Sigmoid colon (tissue), 7 donors: Measurements from ENCODE around the gene CHST8. TPM values are rescaled to one million over a fixed set of nuclear protein-coding genes. Genes with fewer than 3 reads are reported as not detected.
A peak's percentile ranks its signal among the peaks of the same experiment; 100 is the strongest.

ENCODE experiments used
- DNase-seq: peaks from one replicate; pipeline ENCODE4 v3.0.0-alpha.2; 2019
- H3K27ac ChIP-seq, 4 donors: fragments of 200-600 bp; sonication (generic); one replicate each; pipeline ENCODE4 v1.5.1; 2016 to 2019; ENCODE audit warnings: mild to moderate bottlenecking in 1 of 4
- H3K27me3 ChIP-seq, 3 donors: fragments of 200-600 bp; sonication (generic); one replicate each; pipeline ENCODE4 v1.5.1; 2019; ENCODE audit warnings: mild to moderate bottlenecking in 1 of 3
- H3K36me3 ChIP-seq, 4 donors: fragments of 200-600 bp; sonication (generic); one replicate each; pipeline ENCODE4 v1.5.1; 2016 to 2019
- H3K4me1 ChIP-seq, 4 donors: fragments of 200-600 bp; sonication (generic); one replicate each; pipeline ENCODE4 v1.5.1; 2017 to 2019
- H3K4me3 ChIP-seq, 4 donors: fragments of 200-600 bp; sonication (generic); one replicate each; pipeline ENCODE4 v1.5.1; 2017 to 2019; ENCODE audit warnings: mild to moderate bottlenecking in 2 of 4, moderate library complexity in 1 of 4
- H3K9me3 ChIP-seq, 4 donors: fragments of 200-600 bp in 3 of 4; sonication (generic) in 3 of 4; one replicate each; pipeline versions ENCODE4 v1.5.1 to v1.6.1; 2013 to 2019
- EP300 ChIP-seq, 4 donors: sonication (generic); formaldehyde crosslinking; IDR thresholded peaks; one replicate each; pipeline ENCODE4 v1.6.1; 2017; ENCODE audit warnings: antibody characterized with exemption in 4 of 4
- POLR2A ChIP-seq, 2 donors: fragments of 450-650 bp; IDR thresholded peaks; one replicate each; pipeline ENCODE4 v1.6.1; 2016; ENCODE audit warnings: antibody characterized with exemption in 2 of 2, mild to moderate bottlenecking in 2 of 2, moderate library complexity in 2 of 2
- POLR2AphosphoS5 ChIP-seq, 4 donors: sonication (generic); formaldehyde crosslinking; IDR thresholded peaks; one replicate each; pipeline ENCODE4 v1.6.1; 2017; ENCODE audit warnings: antibody characterized with exemption in 4 of 4
- WGBS, 2 donors: extraction: QIAGEN DNeasy Blood & Tissue Kit; methylation state at CpG; one replicate each; pipeline ENCODE4 v1.1.7; 2013; 5-methylcytosine and 5-hydroxymethylcytosine counted together
- intact Hi-C: fragments of 100-400 bp; cut with DNase I; formaldehyde crosslinking; loops from one replicate; pipeline ENCODE4 v1.15.1; 2023
- polyA plus RNA-seq, 3 donors: library from polyadenylated mRNA; stranded (reverse); fragments of 200-250 nt; gene quantifications; one replicate each; pipeline ENCODE4 v1.2.3, GENCODE V29; 2013
- total RNA-seq, 4 donors: library from RNA; depleted of rRNA; stranded (reverse); fragments of >200 nt; gene quantifications; one replicate each; pipeline ENCODE4 v1.1.0, GENCODE V29; 2016
- TF ChIP-seq, protein P1 (sequence below), 4 experiments: fragments of 450-650 bp in 3 of 4; fragments of 200-600 bp in 1 of 4; IDR thresholded peaks; one replicate each; pipeline ENCODE4 v1.5.1; 2016 to 2019; ENCODE audit warnings: antibody characterized with exemption in 4 of 4, mild to moderate bottlenecking in 3 of 4, moderate library complexity in 2 of 4
- donor health status: healthy with polysubstance abuse.
- donor health status: Bipolar disorder and iron deficiency.
- donor health status: healthy.

Gene CHST8
- total and polyA plus RNA-seq, 7 donors: 0.35 to 0.60 (median 0.36) TPM; not detected in 4

DNA sequence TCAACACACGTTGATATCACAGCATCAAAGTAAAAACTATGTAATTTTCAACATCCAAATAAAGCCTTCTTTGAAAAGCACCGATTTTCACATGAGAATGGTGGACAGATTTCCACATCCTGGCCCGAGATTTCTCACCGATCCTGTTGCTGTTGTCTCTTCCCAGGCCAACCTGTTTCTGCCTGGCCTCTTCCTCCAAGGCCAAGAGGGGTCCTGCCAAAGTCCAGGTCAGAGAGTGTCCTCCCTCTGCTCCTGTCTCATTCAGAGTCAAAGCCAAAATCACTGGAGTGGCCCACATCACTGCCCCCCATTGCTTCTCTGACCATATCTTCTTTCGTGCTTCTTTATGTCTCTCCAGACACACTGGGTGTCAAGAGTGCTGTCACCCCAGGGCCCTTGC is 49.5 kb downstream of the CHST8 start:
- intact Hi-C loops: no loop called here
- no peaks in the 10 kb centered on the region for H3K4me1 ChIP-seq
- no peak overlapping the region for H3K27ac ChIP-seq
- peaks cover 0 to 9% (median 0%) of the 10 kb centered on the region in 3 donors for H3K27me3 ChIP-seq
- no peaks in the 10 kb centered on the region for H3K9me3 ChIP-seq
- no peak for TF ChIP-seq POLR2AphosphoS5 (IDR thresholded peaks at IDR 0.05)
- TF ChIP-seq, protein P1, sequence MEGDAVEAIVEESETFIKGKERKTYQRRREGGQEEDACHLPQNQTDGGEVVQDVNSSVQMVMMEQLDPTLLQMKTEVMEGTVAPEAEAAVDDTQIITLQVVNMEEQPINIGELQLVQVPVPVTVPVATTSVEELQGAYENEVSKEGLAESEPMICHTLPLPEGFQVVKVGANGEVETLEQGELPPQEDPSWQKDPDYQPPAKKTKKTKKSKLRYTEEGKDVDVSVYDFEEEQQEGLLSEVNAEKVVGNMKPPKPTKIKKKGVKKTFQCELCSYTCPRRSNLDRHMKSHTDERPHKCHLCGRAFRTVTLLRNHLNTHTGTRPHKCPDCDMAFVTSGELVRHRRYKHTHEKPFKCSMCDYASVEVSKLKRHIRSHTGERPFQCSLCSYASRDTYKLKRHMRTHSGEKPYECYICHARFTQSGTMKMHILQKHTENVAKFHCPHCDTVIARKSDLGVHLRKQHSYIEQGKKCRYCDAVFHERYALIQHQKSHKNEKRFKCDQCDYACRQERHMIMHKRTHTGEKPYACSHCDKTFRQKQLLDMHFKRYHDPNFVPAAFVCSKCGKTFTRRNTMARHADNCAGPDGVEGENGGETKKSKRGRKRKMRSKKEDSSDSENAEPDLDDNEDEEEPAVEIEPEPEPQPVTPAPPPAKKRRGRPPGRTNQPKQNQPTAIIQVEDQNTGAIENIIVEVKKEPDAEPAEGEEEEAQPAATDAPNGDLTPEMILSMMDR (IDR thresholded peaks at IDR 0.05): no peak
- TF ChIP-seq EP300 (IDR thresholded peaks at IDR 0.05): no peak
- no peak for TF ChIP-seq POLR2A (IDR thresholded peaks at IDR 0.05)
- no peaks in the 10 kb centered on the region for H3K36me3 ChIP-seq
- 73 to 82% methylated on average over 5 of the region's 5 CpGs for WGBS, 2 donors
- DNase-seq: no peak
- no peak overlapping the region for H3K4me3 ChIP-seq

DNA sequence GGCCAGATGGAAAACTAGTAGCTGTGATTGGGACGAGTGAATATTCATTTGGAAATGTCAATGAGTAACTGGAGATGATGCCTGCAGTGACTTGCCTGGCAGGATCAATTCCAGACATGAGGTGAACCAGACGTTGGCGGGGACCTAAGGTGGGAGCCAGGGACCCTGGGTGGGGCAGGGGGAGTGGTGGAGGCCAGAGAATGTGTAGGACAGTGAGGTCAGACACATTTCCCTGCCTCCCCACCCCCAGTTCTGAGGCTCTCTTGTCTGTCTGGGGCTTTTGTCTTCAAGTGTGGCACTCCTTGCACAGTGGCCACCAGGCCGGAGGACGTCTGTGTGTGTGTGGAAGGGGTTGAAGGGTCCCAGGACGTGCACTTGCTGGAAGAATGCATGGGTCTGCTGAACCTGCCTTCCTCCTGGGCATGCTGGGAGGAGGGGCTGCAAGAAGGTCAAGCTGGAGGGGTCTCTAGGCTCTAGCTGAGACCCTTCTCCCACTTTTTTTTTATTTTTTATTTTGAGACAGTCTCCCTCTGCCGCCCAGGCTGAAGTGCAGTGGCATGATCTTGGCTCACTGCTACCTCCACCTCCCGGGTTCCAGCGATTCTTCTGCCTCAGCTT is 51.6 kb downstream of the CHST8 start:
- 67 to 79% methylated on average over 9 of the region's 9 CpGs for WGBS, 2 donors
- intact Hi-C loops: no loop called here
- Histone ChIP-seq H3K9me3 (no peaks in the 10 kb centered on the region), H3K4me1 (no peaks in the 10 kb centered on the region), H3K4me3 (no peak overlapping the region), H3K36me3 (no peaks in the 10 kb centered on the region), H3K27me3 (peaks cover 0 to 9% (median 0%) of the 10 kb centered on the region in 3 donors), H3K27ac (no peak overlapping the region)
- TF ChIP-seq, protein P1 (IDR thresholded peaks at IDR 0.05): no peak
- no peak for TF ChIP-seq POLR2AphosphoS5 (IDR thresholded peaks at IDR 0.05)
- TF ChIP-seq EP300 (IDR thresholded peaks at IDR 0.05): no peak
- no peak for TF ChIP-seq POLR2A (IDR thresholded peaks at IDR 0.05)
- DNase-seq: no peak

DNA sequence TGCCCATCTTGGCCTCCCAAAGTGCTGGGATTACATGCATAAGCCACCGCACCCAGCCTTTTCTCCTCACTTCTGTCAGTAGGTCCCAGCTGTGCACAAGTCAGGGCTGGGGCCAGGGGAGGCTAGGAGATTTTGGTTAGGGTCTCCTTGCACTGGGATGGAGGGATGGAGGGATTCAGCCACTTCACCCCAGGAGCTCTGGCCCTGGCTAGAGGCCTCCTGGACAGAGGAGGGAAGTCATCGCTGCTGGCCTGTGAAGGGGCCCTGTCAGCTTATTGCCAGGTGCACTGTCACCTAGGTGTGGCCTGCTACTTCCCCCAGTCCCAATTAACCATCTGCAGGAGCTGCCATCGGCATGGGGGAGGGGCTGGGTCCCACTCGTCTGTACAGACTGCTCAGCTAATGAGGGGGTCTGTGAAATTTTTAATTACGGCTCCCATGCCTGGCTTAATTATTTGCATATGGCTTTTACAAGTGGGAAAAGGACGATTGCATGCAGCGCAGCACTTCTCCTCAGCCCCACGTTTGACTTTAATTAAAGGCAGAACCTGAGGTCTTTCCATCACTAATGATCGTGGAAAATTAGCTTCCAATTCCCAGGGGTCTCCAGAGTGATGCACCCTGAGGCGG is 52.4 kb downstream of the CHST8 start:
- Histone ChIP-seq H3K27ac (no peak overlapping the region), H3K9me3 (no peaks in the 10 kb centered on the region), H3K4me3 (no peak overlapping the region), H3K4me1 (no peaks in the 10 kb centered on the region), H3K27me3 (peaks cover 0 to 9% (median 0%) of the 10 kb centered on the region in 3 donors), H3K36me3 (no peaks in the 10 kb centered on the region)
- intact Hi-C loops: no loop called here
- DNase-seq: peak; percentile 19
- WGBS, 2 donors: 63% methylated on average over 10 of the region's 10 CpGs
- TF ChIP-seq POLR2A (IDR thresholded peaks at IDR 0.05) (no peak), POLR2AphosphoS5 (IDR thresholded peaks at IDR 0.05) (no peak), EP300 (IDR thresholded peaks at IDR 0.05) (no peak)
- TF ChIP-seq, protein P1 (IDR thresholded peaks at IDR 0.05): no peak

DNA sequence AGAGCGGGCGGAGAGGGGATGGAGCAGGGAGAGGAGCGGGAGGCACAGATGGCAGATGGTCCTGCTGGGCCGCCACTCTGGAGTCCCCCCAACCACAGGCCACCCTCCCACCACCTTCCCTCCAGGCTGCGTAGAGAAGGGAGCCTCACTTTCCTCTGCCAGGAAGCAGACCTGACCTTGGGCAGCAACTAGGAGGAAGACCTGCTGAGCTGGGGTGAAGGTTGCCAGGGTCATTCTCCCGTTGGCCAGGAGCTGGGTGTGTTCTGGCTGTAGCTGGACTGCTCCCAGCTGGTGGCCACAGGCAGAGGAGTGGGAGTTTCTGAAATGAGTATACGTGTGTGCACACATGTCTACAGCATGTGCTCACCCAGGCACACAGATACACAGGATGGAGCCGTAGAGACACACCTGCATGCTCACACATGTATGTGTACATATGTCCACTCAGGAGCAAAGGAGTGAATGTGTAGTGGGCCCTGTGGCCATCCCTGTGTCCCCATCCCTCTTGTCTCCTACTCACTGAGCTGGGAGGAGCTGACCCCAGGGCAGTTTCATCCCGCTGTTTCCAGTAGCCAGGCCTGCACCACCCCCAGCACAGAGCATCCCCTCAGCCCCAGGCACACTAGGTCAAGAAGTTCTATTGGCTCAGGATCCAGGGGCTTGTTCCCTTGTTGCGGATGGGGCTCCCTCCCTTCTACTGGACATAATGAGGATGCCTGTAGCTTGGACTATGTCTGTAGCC is 53.0 kb downstream of the CHST8 start:
- no peak overlapping the region for H3K27ac ChIP-seq
- peaks cover 0 to 9% (median 0%) of the 10 kb centered on the region in 3 donors for H3K27me3 ChIP-seq
- intact Hi-C loops: no loop called here
- peak; percentile 57 for DNase-seq
- TF ChIP-seq POLR2A (IDR thresholded peaks at IDR 0.05) (no peak), EP300 (IDR thresholded peaks at IDR 0.05) (no peak), POLR2AphosphoS5 (IDR thresholded peaks at IDR 0.05) (no peak)
- TF ChIP-seq, protein P1 (IDR thresholded peaks at IDR 0.05): no peak
- no peaks in the 10 kb centered on the region for H3K9me3 ChIP-seq
- no peaks in the 10 kb centered on the region for H3K36me3 ChIP-seq
- H3K4me1 ChIP-seq: no peaks in the 10 kb centered on the region
- no peak overlapping the region for H3K4me3 ChIP-seq
- WGBS, 2 donors: 63 to 66% methylated on average over 10 of the region's 10 CpGs
